Esophagus muscularis mucosa (tissue), 3 donors: Measurements from ENCODE around the gene DEPDC7.

Experiments used
- POLR2A ChIP-seq: fragments of 450-650 bp; IDR thresholded peaks from one replicate; pipeline ENCODE4 v1.6.1; 2017; ENCODE audit warnings: antibody characterized with exemption, moderate library complexity, mild to moderate bottlenecking, low read depth
- TF ChIP-seq, protein P1 (sequence below), 3 experiments: fragments of 200-600 bp in 2 of 3; fragments of 450-650 bp in 1 of 3; sonication (generic) in 2 of 3; IDR thresholded peaks; one replicate each; pipeline ENCODE4 v1.5.1; 2017 to 2019; ENCODE audit warnings: antibody characterized with exemption in 3 of 3, mild to moderate bottlenecking in 2 of 3, moderate library complexity in 1 of 3

DNA sequence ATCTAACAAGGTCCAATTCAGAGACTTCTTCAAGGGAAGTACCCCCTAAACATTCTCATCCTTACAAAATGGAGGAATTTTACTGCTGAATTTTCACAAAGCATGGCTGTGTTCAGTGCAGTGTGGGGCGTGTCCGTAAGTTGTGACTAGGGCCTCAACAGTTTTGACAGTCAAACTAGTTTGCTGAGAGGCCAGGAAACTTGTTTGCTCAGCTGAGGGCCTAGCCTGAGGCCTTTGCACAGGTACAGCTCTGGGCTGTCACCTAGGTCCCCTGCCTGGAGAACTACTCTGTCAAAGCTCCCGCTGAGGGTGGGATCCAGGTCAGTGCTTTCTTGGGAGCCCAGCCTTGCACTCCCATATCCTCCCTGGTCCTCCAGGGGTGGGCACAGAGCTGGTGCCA lies 51.6 kb downstream of the DEPDC7 start:
- TF ChIP-seq, protein P1, sequence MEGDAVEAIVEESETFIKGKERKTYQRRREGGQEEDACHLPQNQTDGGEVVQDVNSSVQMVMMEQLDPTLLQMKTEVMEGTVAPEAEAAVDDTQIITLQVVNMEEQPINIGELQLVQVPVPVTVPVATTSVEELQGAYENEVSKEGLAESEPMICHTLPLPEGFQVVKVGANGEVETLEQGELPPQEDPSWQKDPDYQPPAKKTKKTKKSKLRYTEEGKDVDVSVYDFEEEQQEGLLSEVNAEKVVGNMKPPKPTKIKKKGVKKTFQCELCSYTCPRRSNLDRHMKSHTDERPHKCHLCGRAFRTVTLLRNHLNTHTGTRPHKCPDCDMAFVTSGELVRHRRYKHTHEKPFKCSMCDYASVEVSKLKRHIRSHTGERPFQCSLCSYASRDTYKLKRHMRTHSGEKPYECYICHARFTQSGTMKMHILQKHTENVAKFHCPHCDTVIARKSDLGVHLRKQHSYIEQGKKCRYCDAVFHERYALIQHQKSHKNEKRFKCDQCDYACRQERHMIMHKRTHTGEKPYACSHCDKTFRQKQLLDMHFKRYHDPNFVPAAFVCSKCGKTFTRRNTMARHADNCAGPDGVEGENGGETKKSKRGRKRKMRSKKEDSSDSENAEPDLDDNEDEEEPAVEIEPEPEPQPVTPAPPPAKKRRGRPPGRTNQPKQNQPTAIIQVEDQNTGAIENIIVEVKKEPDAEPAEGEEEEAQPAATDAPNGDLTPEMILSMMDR (IDR thresholded peaks at IDR 0.05): no peak
- TF ChIP-seq POLR2A: no peak
